Activated gamma-delta T cell treated with anti-CD3 and anti-CD28 coated beads, Interleukin-2, amount 50 U/mL, for 16 hours (primary cell): ENCODE measurements around the gene CRLF1.

Experiments
- DNase-seq: peaks from one replicate; pipeline ENCODE4 v3.0.0-alpha.2; 2020; ENCODE audit warnings: low read depth

CRLF1 gene

GRCh38 chr19:18557411-18558201, 49.0 kb downstream of the CRLF1 start, which contains the start of gene KXD1:
Gene KXD1 (plus strand): TSS chr19:18557870. CDS start chr19:18562057, 4,187 bp downstream.
- DNase-seq = peak; percentile 97

- DNase-seq = no peak
Observed at GRCh38 chr19:18551631-18552030, 55.0 kb downstream of the CRLF1 start.

DNA sequence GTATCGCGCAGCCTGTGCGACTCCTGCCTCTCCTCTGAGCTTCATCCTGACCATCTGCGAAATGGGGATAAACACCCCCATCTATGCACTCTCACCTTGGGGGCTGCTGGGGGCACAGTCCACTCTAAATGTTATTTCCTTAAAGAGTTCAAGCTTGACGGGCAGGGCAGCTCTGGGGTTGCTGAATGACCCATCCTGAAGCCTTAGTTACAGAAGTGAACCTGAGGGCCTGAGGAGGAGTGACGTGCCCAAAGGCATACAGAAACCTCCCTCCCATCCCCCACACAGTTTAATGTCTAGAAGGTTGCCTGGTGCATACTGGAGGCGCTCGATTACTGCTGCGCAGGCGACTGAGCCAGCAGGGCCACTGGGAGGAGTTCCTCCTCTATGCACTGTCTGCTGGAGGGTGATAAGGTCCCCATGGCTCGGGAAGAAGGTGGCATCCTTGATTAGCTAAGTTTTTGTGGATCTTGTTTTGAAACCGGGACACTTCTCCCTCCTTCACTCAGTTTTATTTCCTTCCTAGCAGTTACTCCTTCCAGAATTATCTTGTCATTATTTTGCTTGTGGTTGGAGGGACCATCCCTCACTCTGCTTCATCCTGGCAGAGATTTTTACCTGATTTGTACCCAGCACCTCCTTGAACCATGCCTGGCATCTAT, 62.7 kb downstream of the CRLF1 start:
- peak; percentile 44 for DNase-seq
